PC-3 (cell line): ENCODE measurements around the gene CDK11A. TPM values are rescaled to one million over a fixed set of nuclear protein-coding genes. Genes with fewer than 3 reads are reported as not detected.
A peak's percentile ranks its signal among the peaks of the same experiment; 100 is the strongest.

ENCODE experiments used
- ATAC-seq: fragments of 200-7000 bp; cut with Tn5 transposase; 2 replicates; pipeline ENCODE4 v1.9.1; 2020; ENCODE audit warnings: mild to moderate bottlenecking, moderate library complexity
- BruUV-seq: library from RNA; stranded (reverse); fragments of 400-500 nt; replicated peaks from 2 replicates; lab custom pipeline; 2021; lab: Mats Ljungman, UMichigan
- CTCF ChIA-PET: fragments of 300-600 bp; sonication (Branson Sonifier 250); formaldehyde crosslinking; loops from one replicate; lab custom pipeline; 2022; ENCODE audit warnings: antibody characterized with exemption; lab: Charles Lee
- POLR2A ChIA-PET: fragments of 300-600 bp; sonication (Branson Sonifier 250); formaldehyde crosslinking; loops from one replicate; lab custom pipeline; 2022; ENCODE audit warnings: antibody characterized with exemption; ENCODE audit not compliant: unreplicated experiment; lab: Charles Lee
- DNase-seq: peaks from one replicate; pipeline ENCODE4 v3.0.0-alpha.2; 2015
- H2AFZ ChIP-seq: fragments of 300-600 bp; sonication (generic); 2 replicates; pipeline ENCODE4 v1.6.0; 2016; ENCODE audit warnings: antibody characterized with exemption, low read length
- H3F3A ChIP-seq: fragments of 300-600 bp; sonication (generic); one replicate; pipeline ENCODE4 v1.6.0; 2017; ENCODE audit warnings: antibody characterized with exemption, low read length, control low read depth, mild to moderate bottlenecking; ENCODE audit not compliant: unreplicated experiment
- H3K27ac ChIP-seq: fragments of 300-600 bp; sonication (generic); 2 replicates; pipeline ENCODE4 v1.5.1; 2016; ENCODE audit warnings: mild to moderate bottlenecking, low read length
- H3K27me3 ChIP-seq: fragments of 300-600 bp; sonication (generic); 2 replicates; pipeline ENCODE4 v1.6.1; 2016; ENCODE audit warnings: low read length, mixed read lengths
- H3K36me3 ChIP-seq: fragments of 300-600 bp; sonication (generic); 2 replicates; pipeline ENCODE4 v1.6.1; 2016; ENCODE audit warnings: low read depth, mixed run types, low read length, mixed read lengths
- H3K4me1 ChIP-seq: fragments of 300-600 bp; sonication (generic); 2 replicates; pipeline ENCODE4 v1.5.1; 2016; ENCODE audit warnings: low read length; ENCODE audit not compliant: insufficient read depth
- H3K4me2 ChIP-seq: fragments of 300-600 bp; sonication (generic); 2 replicates; pipeline ENCODE4 v1.6.0; 2016; ENCODE audit warnings: low read length
- H3K4me3 ChIP-seq: fragments of 300-600 bp; sonication (generic); 2 replicates; pipeline ENCODE4 v1.5.1; 2016; ENCODE audit warnings: mild to moderate bottlenecking, low read length, mixed read lengths
- H3K79me2 ChIP-seq: fragments of 300-600 bp; sonication (generic); 2 replicates; pipeline ENCODE4 v1.6.1; 2017; ENCODE audit warnings: low read length, mixed read lengths
- H3K9ac ChIP-seq: fragments of 300-600 bp; sonication (generic); 2 replicates; pipeline ENCODE4 v1.6.0; 2016; ENCODE audit warnings: mild to moderate bottlenecking, low read length
- H3K9me2 ChIP-seq: fragments of 300-600 bp; sonication (generic); replicated peaks from 2 replicates; pipeline ENCODE4 v1.6.1; 2016; ENCODE audit warnings: mixed run types, low read length, mixed read lengths
- H3K9me3 ChIP-seq: fragments of 300-600 bp; sonication (generic); 2 replicates; pipeline ENCODE4 v1.6.1; 2016; ENCODE audit warnings: low read length, mixed read lengths
- H4K20me1 ChIP-seq: fragments of 300-600 bp; sonication (generic); 2 replicates; pipeline ENCODE4 v1.6.1; 2016; ENCODE audit warnings: low read length, mixed read lengths
- CTCF ChIP-seq: fragments of 300-600 bp; sonication (generic); conservative IDR thresholded peaks from 2 replicates; pipeline ENCODE4 v1.5.1; 2017; ENCODE audit warnings: antibody characterized with exemption, low read depth, mild to moderate bottlenecking, low read length
- EZH2 ChIP-seq: fragments of 300-600 bp; sonication (generic); IDR thresholded peaks from one replicate; pipeline ENCODE4 v1.6.1; 2017; ENCODE audit warnings: antibody characterized with exemption, mild to moderate bottlenecking, low read length; ENCODE audit not compliant: unreplicated experiment
- EZH2phosphoT487 ChIP-seq: fragments of 300-600 bp; sonication (generic); IDR thresholded peaks from 2 replicates; pipeline ENCODE4 v1.6.1; 2018; ENCODE audit warnings: mild to moderate bottlenecking, antibody characterized with exemption, low read length, borderline replicate concordance
- intact Hi-C: fragments of 100-400 bp; cut with micrococcal nuclease; formaldehyde crosslinking; loops from 2 replicates; pipeline ENCODE4 v1.9.0; 2023
- total RNA-seq: library from RNA; depleted of rRNA; stranded (reverse); fragments of >200 nt; gene quantifications from 2 replicates; pipeline ENCODE4 v1.2.3, GENCODE V29; 2014

Gene CDK11A
- total RNA-seq, 1 experiment from 2014 or later = 11.6 TPM

- Histone ChIP-seq H3K9ac (no peak overlapping the region), H3K36me3 (peaks cover 6% of the 10 kb centered on the region; the same call in 1 of the 2 replicates), H3K9me2 (no peaks in the 10 kb centered on the region), H3K27ac (no peak overlapping the region), H3K4me1 (no peaks in the 10 kb centered on the region), H3K79me2 (peaks cover 35% of the 10 kb centered on the region), H3K4me3 (no peak overlapping the region), H3K27me3 (no peaks in the 10 kb centered on the region), H3K9me3 (no peaks in the 10 kb centered on the region), H3K4me2 (no peak overlapping the region), H3F3A (no peaks in the 10 kb centered on the region), H4K20me1 (no peaks in the 10 kb centered on the region), H2AFZ (no peak overlapping the region)
- ChIA-PET CTCF (no interaction called here), POLR2A (no interaction called here)
- intact Hi-C loops = loop anchor here (10.0 kb wide), 1 partner anchor 225 kb away; no protein-coding TSS in a partner anchor
- ATAC-seq (no peak), DNase-seq (peak; percentile 1)
- no peak for TF ChIP-seq CTCF
- TF ChIP-seq EZH2 = no peak
- no peak for TF ChIP-seq EZH2phosphoT487
- BruUV-seq = no TSS peak
These were observed 43.9 kb downstream of the CDK11A start for GRCh38 chr1:1680031-1680911.

- no peaks in the 10 kb centered on the region for H3K9me2 ChIP-seq
- H3K9me3 ChIP-seq = no peaks in the 10 kb centered on the region
- peaks cover 24% of the 10 kb centered on the region for H3K79me2 ChIP-seq
- H4K20me1 ChIP-seq = no peaks in the 10 kb centered on the region
- POLR2A ChIA-PET = no interaction called here
- CTCF ChIA-PET = no interaction called here
- H3K4me1 ChIP-seq = no peaks in the 10 kb centered on the region
- intact Hi-C loops = no loop called here
- DNase-seq = peak; percentile 9
- peak; percentile 50 for ATAC-seq
- H3K27ac ChIP-seq = no peak overlapping the region
- no TSS peak for BruUV-seq
- TF ChIP-seq EZH2 (no peak), CTCF (peak; percentile 63)
- no peak overlapping the region for H3K4me2 ChIP-seq
- no peak overlapping the region for H3K9ac ChIP-seq
- H3F3A ChIP-seq = no peaks in the 10 kb centered on the region
- no peak overlapping the region for H3K4me3 ChIP-seq
- H3K36me3 ChIP-seq = peaks cover 3% of the 10 kb centered on the region; the same call in 1 of the 2 replicates
- H3K27me3 ChIP-seq = no peaks in the 10 kb centered on the region
- no peak overlapping the region for H2AFZ ChIP-seq
These were observed 45.4 kb downstream of the CDK11A start for GRCh38 chr1:1678581-1679380.
